Renal pelvis (tissue), 4 donors: ENCODE measurements around the gene PDZD4. TPM values are rescaled to one million over a fixed set of nuclear protein-coding genes. Genes with fewer than 3 reads are reported as not detected.

Experiments used
- DNase-seq: peaks from one replicate; pipeline ENCODE4 v3.0.0-alpha.2; 2013
- polyA plus RNA-seq, 3 donors: library from polyadenylated mRNA; unstranded; fragments of 120-200 nt; gene quantifications; one replicate each; pipeline ENCODE4 v1.2.1, GENCODE V29; 2013; ENCODE audit not compliant: insufficient read length in 3 of 3

Gene PDZD4
- polyA plus RNA-seq, 3 donors = 8.4 to 12.0 (median 11.7) TPM

GRCh38 chrX:153869473-153870287 lies 39.3 kb upstream of the PDZD4 start:
- DNase-seq = no peak

GRCh38 chrX:153868576-153869472 lies 38.5 kb upstream of the PDZD4 start:
- DNase-seq = no peak

- DNase-seq = no peak
Observed at GRCh38 chrX:153867671-153868070, 37.3 kb upstream of the PDZD4 start.

GRCh38 chrX:153867139-153867538 lies 36.8 kb upstream of the PDZD4 start:
- no peak for DNase-seq

GRCh38 chrX:153866302-153867019 lies 36.1 kb upstream of the PDZD4 start:
- DNase-seq = no peak

GRCh38 chrX:153865685-153866084 lies 35.3 kb upstream of the PDZD4 start:
- no peak for DNase-seq

DNA sequence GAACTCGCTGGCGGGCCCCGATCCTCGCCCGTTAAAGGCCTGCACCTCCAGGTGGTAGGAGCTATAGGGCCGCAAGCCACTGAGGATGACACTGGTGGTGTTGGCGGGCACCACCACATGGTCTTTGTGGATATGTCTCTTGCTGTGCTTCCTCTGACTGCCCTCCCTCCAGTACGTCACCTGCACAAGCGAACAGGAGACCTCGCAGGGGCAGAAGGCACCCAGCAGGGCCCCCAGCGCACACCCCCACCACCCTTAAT lies 34.9 kb upstream of the PDZD4 start:
- DNase-seq = no peak

- DNase-seq = no peak
Observed at GRCh38 chrX:153864561-153865320, 34.4 kb upstream of the PDZD4 start.

GRCh38 chrX:153864101-153864500 lies 33.8 kb upstream of the PDZD4 start:
- no peak for DNase-seq

GRCh38 chrX:153863251-153863991 lies 33.1 kb upstream of the PDZD4 start:
- DNase-seq = no peak

DNA sequence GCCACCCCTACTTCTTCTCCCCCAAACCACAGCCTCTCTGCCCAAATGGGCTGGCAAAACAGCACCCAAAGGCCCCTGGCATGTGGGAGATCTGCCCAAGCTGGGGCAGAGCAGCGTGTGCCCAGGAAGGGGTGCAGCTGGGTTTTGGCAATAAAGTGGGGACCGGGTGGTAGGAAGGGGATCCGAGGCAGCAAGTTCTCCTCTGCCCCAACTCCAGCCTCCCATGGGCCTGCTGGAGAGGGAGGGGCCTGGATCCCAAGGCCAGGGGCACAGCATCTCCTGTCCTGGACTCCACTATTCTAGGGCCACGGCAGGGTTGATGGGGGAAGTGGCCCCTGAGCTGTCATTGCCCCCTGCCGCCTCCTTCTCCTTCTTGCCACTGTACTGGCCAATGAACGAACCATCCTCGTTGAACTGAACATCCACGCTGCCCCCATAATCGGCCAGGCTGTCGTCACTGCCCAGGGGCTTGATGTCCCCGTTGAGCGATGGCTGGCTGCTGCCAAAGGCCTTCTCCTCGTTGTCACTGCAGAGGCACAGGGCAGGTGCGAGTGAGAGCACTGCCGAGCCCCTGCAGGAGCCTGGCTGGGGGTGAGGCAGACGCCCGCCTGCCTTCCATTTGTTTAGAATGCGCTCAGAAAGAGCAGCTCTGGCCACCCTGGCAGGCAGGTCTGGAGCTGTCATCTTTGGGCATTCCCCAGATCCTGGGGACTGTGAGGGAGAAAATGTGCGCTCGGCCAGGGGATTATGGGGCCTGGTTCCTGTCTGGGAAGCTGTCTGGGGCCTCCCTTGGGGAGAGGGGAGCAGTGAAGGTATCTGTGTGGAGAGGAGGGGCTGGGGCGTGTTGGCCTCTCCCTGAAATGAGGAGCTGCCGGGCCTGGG lies 32.3 kb upstream of the PDZD4 start:
- DNase-seq = no peak

DNA sequence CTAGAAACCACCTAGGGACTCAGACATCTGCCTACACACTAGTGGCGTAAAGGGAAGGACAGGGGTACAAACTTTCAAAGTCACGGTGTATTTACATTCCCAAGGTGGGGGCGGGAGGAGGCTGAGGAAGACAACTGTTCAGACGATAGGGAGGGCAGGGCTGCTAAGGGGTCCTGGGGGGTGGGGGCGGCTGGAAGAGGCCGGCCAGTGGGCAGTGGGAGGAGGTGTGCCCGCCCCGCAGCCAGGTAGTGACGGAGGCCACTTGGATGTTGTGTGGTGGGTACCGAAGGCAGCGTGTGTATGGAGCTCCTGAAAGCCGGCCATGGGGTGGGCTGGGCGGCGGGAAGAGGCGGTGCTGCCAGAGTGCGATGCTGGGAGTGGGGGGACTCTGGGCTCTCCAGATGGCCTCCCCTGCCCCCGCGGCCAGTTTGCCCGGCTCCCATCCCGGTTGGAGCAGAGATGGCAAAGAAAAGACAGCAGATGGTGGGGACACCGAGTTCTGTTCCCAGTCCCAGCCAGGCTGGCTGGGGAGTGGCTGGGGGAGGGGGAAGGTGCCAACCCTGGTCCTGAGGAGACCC lies 31.5 kb upstream of the PDZD4 start:
- no peak for DNase-seq

GRCh38 chrX:153861151-153861550 lies 30.8 kb upstream of the PDZD4 start:
- no peak for DNase-seq

DNA sequence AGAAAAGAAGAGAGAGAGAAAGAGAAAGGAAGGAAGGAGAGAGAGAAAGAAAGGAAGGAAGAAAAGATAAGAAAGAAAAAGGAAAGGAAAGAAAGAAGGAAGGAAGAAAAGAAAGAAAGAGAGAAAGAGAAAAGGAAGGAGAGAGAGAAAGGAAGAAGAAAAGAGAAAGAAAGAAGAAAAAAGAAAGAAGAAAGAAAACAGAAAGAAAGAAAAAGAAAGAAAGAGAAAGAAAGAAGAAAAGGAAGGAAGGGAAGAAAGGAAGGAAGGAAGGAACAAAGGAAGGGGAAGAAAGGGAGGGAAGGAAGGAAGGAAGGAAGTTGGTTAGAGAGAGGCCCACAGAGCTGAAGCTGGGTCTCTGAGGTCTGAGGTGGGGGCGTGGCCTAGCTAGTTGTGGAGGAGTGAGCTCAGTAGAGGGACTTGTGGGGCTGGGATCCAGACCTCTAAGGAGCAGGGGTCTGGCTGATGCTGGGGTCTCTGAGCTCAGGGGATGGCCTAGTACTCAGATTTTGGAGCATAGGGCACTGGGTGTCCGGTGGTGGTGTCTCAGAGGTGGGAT lies 27.1 kb upstream of the PDZD4 start:
- DNase-seq = no peak

- DNase-seq = no peak
Observed at GRCh38 chrX:153854702-153855101, 24.4 kb upstream of the PDZD4 start.

- no peak for DNase-seq
Observed at GRCh38 chrX:153853902-153854267, 23.5 kb upstream of the PDZD4 start.

GRCh38 chrX:153853180-153853901 lies 23.0 kb upstream of the PDZD4 start:
- DNase-seq = no peak

DNA sequence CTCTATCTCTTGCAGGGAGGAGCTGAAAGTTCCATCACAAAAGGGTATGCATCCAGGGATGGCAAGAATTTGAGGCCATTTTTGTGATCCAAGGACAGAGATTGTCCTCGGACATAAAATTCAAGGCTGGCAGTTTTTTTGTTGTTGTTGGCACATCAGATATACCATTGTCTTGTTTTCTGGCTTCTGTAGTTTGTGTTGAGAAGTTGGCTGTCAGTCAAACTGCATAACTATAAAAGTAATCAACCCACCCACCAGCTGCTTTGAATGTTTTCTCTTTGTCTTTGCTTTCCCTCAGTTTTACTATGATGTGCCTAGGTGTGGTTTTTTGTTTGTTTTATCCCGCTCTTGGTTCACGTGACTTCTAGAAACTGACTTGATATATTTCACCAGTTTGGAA lies 21.6 kb upstream of the PDZD4 start:
- DNase-seq = no peak

GRCh38 chrX:153848325-153848724 lies 18.0 kb upstream of the PDZD4 start:
- DNase-seq = no peak
